Measurements from ENCODE around the gene ADGRG6. TPM values are rescaled to one million over a fixed set of nuclear protein-coding genes. Genes with fewer than 3 reads are reported as not detected.

ADGRG6 gene
- polyA plus RNA-seq, 3 donors from 2014 or later: 0.47 TPM; not detected in 2

DNA sequence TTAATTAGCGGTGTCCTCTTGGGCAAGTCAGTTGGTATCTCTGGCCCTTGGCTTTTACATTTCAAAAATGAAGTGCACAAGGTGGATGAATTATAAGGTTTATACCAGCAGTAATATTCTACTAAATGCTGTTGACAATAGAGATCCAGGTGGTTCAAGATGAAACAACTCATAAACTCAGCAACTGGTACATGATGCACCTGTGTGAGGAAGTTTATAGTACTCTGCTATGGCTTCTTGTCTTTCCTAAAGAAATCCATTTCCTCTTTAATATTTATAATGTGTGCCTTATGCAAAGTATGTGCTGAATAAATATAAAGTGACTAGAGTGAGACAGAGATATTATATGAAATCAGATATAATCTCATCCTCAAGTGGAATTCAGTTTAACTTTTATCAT is 48.5 kb downstream of the ADGRG6 start:
- Mint-ChIP-seq H3K27ac (no peak overlapping the region), H3K9me3 (peaks cover 0 to 6% (median 0%) of the 10 kb centered on the region in 6 donors), H3K36me3 (no peaks in the 10 kb centered on the region), H3K27me3 (ENCODE audit: low read depth in 3 of 3) (peaks cover 0 to 2% (median 0%) of the 10 kb centered on the region in 3 donors), H3K4me1 (no peaks in the 10 kb centered on the region), H3K4me3 (no peak overlapping the region)
- no peak for DNase-seq

DNA sequence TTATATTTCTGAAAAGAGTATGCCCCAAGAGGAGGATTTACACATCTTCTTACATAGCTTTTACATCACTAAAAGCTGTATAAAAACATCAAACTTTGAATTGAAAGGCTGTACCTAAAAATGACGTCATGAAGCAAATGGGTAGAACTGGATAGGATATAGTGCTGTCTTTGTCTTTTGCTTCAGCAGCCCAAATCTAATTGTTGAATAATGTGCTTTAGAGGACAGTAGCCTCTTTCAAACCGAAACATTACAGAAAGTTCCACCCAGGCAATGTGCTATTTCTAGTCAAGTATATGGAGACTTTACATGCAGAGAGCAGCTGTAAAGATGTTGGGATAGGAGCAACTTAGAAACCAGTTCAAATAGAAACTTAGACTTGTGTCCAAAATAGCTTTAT is 51.9 kb downstream of the ADGRG6 start:
- H3K9me3 Mint-ChIP-seq: peaks cover 0 to 6% (median 0%) of the 10 kb centered on the region in 6 donors
- H3K4me3 Mint-ChIP-seq: no peak overlapping the region
- no peak overlapping the region for H3K27ac Mint-ChIP-seq
- DNase-seq: no peak
- H3K36me3 Mint-ChIP-seq: no peaks in the 10 kb centered on the region
- H3K27me3 Mint-ChIP-seq (ENCODE audit: low read depth in 3 of 3): peaks cover 0 to 3% (median 0%) of the 10 kb centered on the region in 3 donors
- H3K4me1 Mint-ChIP-seq: no peaks in the 10 kb centered on the region

DNA sequence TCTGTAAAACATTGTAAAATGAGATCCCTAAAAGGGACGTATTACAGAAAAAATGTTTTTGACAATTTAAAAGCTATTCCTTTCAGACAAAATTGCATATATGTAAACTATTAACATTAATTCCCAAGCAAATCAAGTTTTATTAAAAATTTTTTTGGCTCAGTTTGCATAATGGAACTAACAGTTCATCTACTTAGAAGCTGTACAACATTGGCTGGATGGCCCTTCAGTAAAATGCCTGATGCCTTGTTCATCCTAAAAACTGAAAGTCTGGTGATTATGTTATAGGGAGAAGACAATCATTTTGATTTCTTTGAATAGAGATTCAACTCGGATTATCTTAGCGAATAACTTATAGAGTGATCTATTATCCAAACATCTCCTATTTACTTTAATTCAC is 52.8 kb downstream of the ADGRG6 start:
- Mint-ChIP-seq H3K9me3 (peaks cover 0 to 2% (median 0%) of the 10 kb centered on the region in 6 donors), H3K27ac (no peak overlapping the region), H3K36me3 (no peaks in the 10 kb centered on the region), H3K4me1 (no peaks in the 10 kb centered on the region), H3K4me3 (no peak overlapping the region), H3K27me3 (ENCODE audit: low read depth in 3 of 3) (peaks cover 0 to 3% (median 0%) of the 10 kb centered on the region in 3 donors)
- DNase-seq: no peak

DNA sequence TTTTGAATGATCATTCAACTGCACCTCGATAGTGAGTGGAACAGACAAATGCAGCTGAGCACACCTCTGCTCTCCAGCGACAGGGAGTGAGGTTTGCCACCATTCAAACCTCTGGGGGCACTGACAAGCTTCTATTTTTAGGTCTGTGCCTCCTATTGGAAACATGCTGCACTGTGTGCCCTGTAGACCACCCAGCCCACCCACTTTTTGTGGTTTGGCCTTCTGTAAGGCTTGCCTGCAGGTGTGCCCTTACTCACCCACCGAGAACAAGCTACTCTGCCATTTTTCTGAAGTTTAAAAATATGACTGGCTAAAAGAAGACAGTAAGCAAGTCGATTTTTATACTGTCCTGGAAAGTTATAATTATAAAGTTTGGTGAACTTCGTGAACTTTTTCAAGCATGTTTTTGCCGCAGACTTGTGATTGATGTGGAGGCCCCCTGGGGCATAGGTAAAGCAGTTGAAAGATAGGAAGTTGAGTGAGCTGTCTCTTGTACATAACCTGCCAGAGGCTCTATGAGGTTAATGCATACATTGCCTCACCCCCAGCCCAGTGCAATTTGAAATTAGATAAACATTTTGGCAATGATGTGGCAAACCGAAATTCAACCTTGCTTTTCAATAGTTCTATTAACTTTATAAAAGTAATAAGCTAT is 53.8 kb downstream of the ADGRG6 start:
- H3K36me3 Mint-ChIP-seq: no peaks in the 10 kb centered on the region
- no peak for DNase-seq
- H3K4me3 Mint-ChIP-seq: no peak overlapping the region
- H3K9me3 Mint-ChIP-seq: peaks cover 0 to 1% (median 0%) of the 10 kb centered on the region in 6 donors
- no peak overlapping the region for H3K27ac Mint-ChIP-seq
- no peaks in the 10 kb centered on the region for H3K4me1 Mint-ChIP-seq
- H3K27me3 Mint-ChIP-seq (ENCODE audit: low read depth in 3 of 3): peaks cover 0 to 3% (median 0%) of the 10 kb centered on the region in 3 donors

DNA sequence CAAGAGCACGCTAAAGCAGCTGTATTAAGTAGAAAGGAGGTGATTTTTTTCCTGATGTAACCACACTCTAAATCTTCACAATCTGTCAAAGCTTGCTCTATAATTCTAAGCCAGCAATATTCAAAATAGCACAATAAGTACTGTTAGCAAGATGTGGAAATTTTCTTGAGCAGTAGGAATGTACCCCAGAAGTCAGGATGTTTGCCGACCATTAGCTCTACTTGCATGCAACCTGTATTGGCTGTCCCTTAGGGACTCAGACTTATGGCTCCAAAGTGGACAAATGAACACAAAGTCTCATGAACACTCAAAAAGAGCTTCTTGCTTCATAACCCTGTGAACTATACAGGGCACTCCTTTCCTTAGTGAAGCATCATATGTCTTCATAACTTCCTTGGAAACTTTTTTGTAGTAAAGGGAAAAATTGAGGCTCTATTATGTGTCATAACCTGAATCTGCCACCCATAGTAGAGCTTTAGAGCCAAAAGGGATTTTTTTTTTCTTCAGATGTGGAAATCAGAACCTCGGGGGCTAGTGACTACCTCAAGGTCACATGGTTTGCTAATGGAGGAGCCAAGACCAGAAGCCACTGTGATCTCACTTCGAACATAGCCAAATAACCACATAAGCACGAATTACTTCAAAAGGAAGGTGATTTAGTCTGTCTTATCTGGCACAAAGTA is 54.5 kb downstream of the ADGRG6 start:
- Mint-ChIP-seq H3K9me3 (no peaks in the 10 kb centered on the region), H3K36me3 (no peaks in the 10 kb centered on the region), H3K4me1 (no peaks in the 10 kb centered on the region), H3K27ac (no peak overlapping the region), H3K27me3 (ENCODE audit: low read depth in 3 of 3) (peaks cover 0 to 3% (median under 1%) of the 10 kb centered on the region in 3 donors), H3K4me3 (no peak overlapping the region)
- no peak for DNase-seq

DNA sequence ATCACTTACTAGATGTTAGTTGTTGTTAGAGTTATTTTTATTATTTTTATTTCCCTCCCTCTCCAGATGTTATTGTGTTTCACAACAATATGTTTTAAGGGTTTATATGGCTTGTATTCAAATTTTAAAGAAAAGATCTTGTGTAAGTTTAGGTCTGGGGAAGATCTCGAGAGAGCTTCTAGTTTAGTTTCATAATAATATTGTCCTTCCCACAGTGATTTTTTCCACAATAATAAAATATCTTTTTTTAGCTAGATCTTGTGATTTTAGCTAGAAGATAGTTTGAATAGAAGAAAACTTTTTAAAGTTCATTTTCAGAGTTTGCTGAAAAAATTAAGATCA is 55.0 kb downstream of the ADGRG6 start:
- no peaks in the 10 kb centered on the region for H3K4me1 Mint-ChIP-seq
- H3K36me3 Mint-ChIP-seq: no peaks in the 10 kb centered on the region
- H3K27ac Mint-ChIP-seq: no peak overlapping the region
- no peak overlapping the region for H3K4me3 Mint-ChIP-seq
- H3K9me3 Mint-ChIP-seq: no peaks in the 10 kb centered on the region
- peaks cover 0 to 4% (median 3%) of the 10 kb centered on the region in 3 donors for H3K27me3 Mint-ChIP-seq (ENCODE audit: low read depth in 3 of 3)
- no peak for DNase-seq

DNA sequence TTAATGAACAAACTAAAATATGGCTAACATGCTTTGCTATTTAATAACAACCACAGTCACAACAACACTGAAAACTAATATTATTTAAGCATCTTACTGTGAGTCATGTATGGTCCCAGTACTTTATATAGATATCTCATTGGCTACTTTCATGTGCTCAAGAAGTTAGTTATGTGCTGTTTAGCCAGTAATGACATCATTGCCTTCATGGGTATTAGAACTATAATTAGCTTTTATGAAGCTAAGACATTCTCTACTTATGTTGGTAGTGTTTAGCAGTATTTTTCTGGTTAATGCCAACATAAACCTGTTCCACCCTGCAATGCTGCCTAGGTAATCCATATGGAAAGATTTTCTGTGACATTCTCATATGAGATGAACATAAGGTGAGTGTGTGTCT is 56.1 kb downstream of the ADGRG6 start:
- H3K9me3 Mint-ChIP-seq: no peaks in the 10 kb centered on the region

DNA sequence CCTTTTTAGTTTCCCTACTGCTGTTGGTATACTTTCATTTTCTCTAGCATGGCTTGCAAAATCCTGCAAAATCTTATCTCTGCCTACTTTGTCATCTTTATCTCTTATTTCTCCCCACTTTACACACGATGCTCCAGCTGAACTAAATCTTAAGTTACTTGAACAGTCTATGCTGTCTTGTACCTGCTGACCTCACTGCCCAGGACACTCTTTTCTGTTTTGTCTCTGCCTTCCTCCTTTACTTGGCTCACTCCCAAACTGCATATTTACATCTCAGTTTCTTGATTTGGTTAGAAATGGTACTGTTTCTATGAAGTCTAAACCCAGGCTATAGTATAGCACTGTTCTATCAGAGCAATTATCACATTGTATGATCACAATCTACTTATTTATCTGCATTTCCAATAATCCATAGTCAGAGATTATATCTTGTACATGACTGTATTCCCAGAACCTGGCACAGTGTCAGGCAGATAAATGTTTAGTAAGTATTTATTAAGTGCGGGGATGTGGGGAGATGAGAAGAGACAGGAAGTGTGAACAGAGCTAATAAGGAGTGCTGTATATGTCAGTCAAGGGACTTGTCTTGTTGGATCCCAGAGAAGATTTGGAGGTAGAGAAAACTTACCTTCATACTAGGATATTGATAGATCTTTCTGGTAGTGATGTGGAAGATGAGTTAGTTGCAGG is 57.6 kb downstream of the ADGRG6 start:
- Mint-ChIP-seq H3K36me3 (no peaks in the 10 kb centered on the region), H3K27ac (no peak overlapping the region), H3K4me1 (no peaks in the 10 kb centered on the region), H3K27me3 (ENCODE audit: low read depth in 3 of 3) (peaks cover 3 to 4% (median 3%) of the 10 kb centered on the region in 3 donors), H3K9me3 (no peaks in the 10 kb centered on the region), H3K4me3 (no peak overlapping the region)
- DNase-seq: no peak

More for the DNA sequence above, 56.1 kb downstream of the ADGRG6 start:
- no peaks in the 10 kb centered on the region for H3K36me3 Mint-ChIP-seq
- DNase-seq: no peak
- no peak overlapping the region for H3K27ac Mint-ChIP-seq
- peaks cover 0 to 4% (median 3%) of the 10 kb centered on the region in 3 donors for H3K27me3 Mint-ChIP-seq (ENCODE audit: low read depth in 3 of 3)
- H3K4me1 Mint-ChIP-seq: no peaks in the 10 kb centered on the region
- no peak overlapping the region for H3K4me3 Mint-ChIP-seq

DNA sequence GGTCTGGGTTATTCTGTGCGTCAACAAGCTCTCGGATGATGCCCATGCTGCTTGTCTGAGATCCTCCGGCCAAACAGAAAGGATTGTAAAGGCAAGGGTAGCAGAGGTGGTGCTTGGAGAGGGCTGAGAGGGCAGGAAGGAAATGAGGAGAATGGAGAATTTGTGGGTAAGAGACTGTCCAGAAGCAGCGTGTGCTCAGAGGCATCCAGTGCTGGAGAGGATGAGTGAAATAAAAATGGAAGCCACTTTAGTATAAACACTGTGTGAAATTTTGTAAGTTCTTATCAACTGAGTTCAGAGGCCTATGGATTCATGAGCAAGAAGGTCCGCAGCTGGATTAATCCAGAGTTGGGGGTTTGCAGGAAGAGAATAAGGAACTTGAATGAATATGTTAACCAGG is 59.5 kb downstream of the ADGRG6 start:
- Mint-ChIP-seq H3K27ac (no peak overlapping the region), H3K27me3 (ENCODE audit: low read depth in 3 of 3) (peaks cover 0 to 4% (median 3%) of the 10 kb centered on the region in 3 donors), H3K36me3 (no peaks in the 10 kb centered on the region), H3K9me3 (no peaks in the 10 kb centered on the region), H3K4me1 (no peaks in the 10 kb centered on the region), H3K4me3 (no peak overlapping the region)
- no peak for DNase-seq

DNA sequence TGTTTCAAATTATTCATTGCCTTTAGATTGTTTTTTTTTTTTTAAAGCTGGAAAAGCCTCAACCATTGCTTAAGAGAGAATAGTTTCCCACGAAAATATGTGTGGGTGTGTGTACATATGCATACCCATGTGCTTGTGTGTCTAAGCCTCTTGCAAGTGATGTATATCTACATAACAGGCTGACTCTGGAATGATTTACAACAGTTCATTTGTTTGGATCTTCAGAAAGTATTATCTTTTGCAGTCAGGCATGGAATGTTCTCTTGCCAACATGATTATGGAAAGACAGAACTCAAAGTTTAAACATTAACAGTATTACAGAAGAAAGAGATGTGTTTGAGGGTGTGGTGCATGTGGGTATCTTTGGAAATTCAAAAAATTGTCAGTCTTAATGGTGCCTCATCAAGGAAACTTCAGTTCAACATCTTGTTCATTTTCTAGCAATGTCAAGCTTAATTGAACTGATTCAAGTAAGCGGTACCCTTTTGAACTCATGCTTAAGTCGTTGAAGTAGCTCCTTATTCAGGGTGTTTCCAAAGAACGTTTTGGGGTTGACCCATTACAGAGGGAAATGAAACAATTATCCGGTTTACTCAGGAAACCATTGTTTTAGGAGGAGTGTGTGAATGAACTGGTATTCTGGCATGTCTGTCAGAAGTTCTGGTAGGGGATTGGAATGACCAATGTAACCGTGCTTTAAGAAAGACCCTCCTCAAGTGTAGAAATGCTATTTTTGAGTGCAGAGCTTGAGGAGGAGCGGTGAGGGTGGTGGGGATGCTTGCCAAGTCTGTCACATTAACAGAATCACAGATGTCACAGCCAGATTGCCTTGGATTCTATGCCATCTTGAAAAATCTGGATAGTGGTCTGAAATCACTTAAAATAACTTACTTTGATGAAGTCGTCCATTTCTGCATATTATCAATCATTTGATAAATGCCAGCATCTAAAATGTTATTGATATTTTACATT is 60.3 kb downstream of the ADGRG6 start:
- H3K4me1 Mint-ChIP-seq: no peaks in the 10 kb centered on the region
- no peak overlapping the region for H3K4me3 Mint-ChIP-seq
- DNase-seq: no peak
- H3K36me3 Mint-ChIP-seq: no peaks in the 10 kb centered on the region
- H3K27ac Mint-ChIP-seq: no peak overlapping the region
- peaks cover 2 to 4% (median 3%) of the 10 kb centered on the region in 3 donors for H3K27me3 Mint-ChIP-seq (ENCODE audit: low read depth in 3 of 3)
- no peaks in the 10 kb centered on the region for H3K9me3 Mint-ChIP-seq

DNA sequence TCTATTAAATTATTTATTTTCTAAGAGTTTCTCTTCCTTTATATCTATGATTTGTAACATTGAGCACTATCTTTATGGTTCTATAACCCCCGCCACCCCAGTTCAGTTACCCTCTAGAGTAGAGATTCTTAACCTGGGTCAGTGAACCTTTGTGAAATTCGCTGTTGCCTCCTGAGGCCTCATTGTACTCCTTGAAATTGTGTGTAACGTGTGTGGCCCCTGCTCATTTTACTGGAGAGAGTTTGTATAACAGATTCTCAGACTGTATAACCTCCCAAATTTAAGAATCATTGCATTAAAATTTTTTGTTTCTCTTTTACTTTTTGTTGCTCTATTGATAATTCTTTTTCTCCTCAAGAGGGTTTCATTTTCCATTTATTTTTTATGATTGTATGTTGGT is 65.3 kb downstream of the ADGRG6 start:
- Mint-ChIP-seq H3K4me1 (no peaks in the 10 kb centered on the region), H3K9me3 (no peaks in the 10 kb centered on the region), H3K36me3 (no peaks in the 10 kb centered on the region), H3K4me3 (no peak overlapping the region), H3K27me3 (ENCODE audit: low read depth in 3 of 3) (peaks cover 0 to 3% (median 2%) of the 10 kb centered on the region in 3 donors), H3K27ac (no peak overlapping the region)
- DNase-seq: no peak

DNA sequence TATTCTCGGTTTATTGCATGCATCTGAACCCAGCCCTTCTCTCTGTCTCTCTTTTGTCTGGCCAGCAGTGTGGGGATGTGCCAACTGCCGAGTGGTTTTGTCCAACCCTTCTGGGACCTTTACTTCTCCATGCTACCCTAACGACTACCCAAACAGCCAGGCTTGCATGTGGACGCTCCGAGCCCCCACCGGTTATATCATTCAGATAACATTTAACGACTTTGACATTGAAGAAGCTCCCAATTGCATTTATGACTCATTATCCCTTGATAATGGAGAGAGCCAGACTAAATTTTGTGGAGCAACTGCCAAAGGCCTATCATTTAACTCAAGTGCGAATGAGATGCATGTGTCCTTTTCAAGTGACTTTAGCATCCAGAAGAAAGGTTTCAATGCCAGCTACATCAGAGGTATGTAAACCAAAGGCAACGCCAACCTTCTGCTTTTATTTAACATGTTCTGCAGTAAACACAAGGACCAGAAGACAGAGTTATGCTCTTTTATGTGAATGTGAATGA is 65.8 kb downstream of the ADGRG6 start:
- H3K9me3 Mint-ChIP-seq: no peaks in the 10 kb centered on the region
- peaks cover 0 to 5% (median 2%) of the 10 kb centered on the region in 3 donors for H3K27me3 Mint-ChIP-seq (ENCODE audit: low read depth in 3 of 3)
- no peaks in the 10 kb centered on the region for H3K4me1 Mint-ChIP-seq
- H3K36me3 Mint-ChIP-seq: no peaks in the 10 kb centered on the region
- no peak overlapping the region for H3K27ac Mint-ChIP-seq
- no peak overlapping the region for H3K4me3 Mint-ChIP-seq
- DNase-seq: no peak

DNA sequence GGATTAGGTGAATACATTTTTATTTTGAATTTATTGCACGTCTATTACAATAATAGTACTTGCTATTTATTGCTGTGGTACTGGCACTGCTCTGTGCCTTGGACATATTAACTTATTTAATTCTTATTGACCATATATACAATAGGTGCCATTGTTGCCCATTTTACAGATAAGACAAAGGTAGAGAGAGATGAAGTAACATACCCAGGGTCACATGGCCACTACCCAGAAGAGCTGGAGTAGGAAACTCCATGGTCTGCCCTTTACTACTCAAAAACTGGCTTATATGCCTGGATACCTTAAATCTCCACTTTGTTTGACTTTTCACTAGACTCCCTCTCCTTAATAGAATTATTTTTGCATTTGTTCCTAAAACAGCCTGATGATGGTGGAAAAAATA is 67.5 kb downstream of the ADGRG6 start:
- Mint-ChIP-seq H3K9me3 (no peaks in the 10 kb centered on the region), H3K4me1 (no peaks in the 10 kb centered on the region), H3K27me3 (ENCODE audit: low read depth in 3 of 3) (peaks cover 0 to 2% (median 2%) of the 10 kb centered on the region in 3 donors), H3K36me3 (no peaks in the 10 kb centered on the region), H3K4me3 (no peak overlapping the region), H3K27ac (no peak overlapping the region)
- DNase-seq: no peak
